GM18909 (cell line): ENCODE data around the gene M1AP.

Experiments used
- ATAC-seq: cut with Tn5 transposase; IDR thresholded peaks from one replicate; pipeline ENCODE4 v1.9.1; 2021; ENCODE audit warnings: mild to moderate bottlenecking; ENCODE audit not compliant: unreplicated experiment, poor library complexity

Gene M1AP

GRCh38 chr2:74599676-74600075 is 48.5 kb downstream of the M1AP start:
- ATAC-seq: no peak

- no peak for ATAC-seq
These were observed 50.7 kb downstream of the M1AP start for GRCh38 chr2:74597410-74597809.

- no peak for ATAC-seq
These were observed 51.5 kb downstream of the M1AP start for GRCh38 chr2:74596584-74596983.

GRCh38 chr2:74593826-74594772 is 54.0 kb downstream of the M1AP start:
- no peak for ATAC-seq

GRCh38 chr2:74588664-74589063 is 59.5 kb downstream of the M1AP start:
- no peak for ATAC-seq

- ATAC-seq: peak; percentile 67
These were observed 60.4 kb downstream of the M1AP start for GRCh38 chr2:74587664-74588277.

GRCh38 chr2:74585406-74586185 is 62.5 kb downstream of the M1AP start:
- ATAC-seq: no peak

- ATAC-seq: peak; percentile 44
These were observed 64.0 kb downstream of the M1AP start for GRCh38 chr2:74584088-74584645.

- no peak for ATAC-seq
These were observed 64.6 kb downstream of the M1AP start for GRCh38 chr2:74583504-74583903.

GRCh38 chr2:74582184-74582583 is 65.9 kb downstream of the M1AP start:
- no peak for ATAC-seq

GRCh38 chr2:74581463-74581862 is 66.7 kb downstream of the M1AP start:
- ATAC-seq: no peak

- no peak for ATAC-seq
These were observed 69.7 kb downstream of the M1AP start for GRCh38 chr2:74578408-74578807.

GRCh38 chr2:74577448-74577847 is 70.7 kb downstream of the M1AP start:
- ATAC-seq: peak; percentile 37

- ATAC-seq: no peak
These were observed 71.3 kb downstream of the M1AP start for GRCh38 chr2:74576863-74577229.

- no peak for ATAC-seq
These were observed 71.8 kb downstream of the M1AP start for GRCh38 chr2:74576211-74576862.

GRCh38 chr2:74575320-74575719 is 72.8 kb downstream of the M1AP start:
- no peak for ATAC-seq

- ATAC-seq: peak; percentile 56
These were observed 74.2 kb downstream of the M1AP start for GRCh38 chr2:74573747-74574562.

- ATAC-seq: no peak
These were observed 75.8 kb downstream of the M1AP start for GRCh38 chr2:74572178-74572925.

- ATAC-seq: peak; percentile 58
These were observed 77.1 kb downstream of the M1AP start for GRCh38 chr2:74571058-74571457.
